Adrenal gland (tissue), 12 donors: ENCODE results near the gene FUNDC1. TPM values are rescaled to one million over a fixed set of nuclear protein-coding genes. Genes with fewer than 3 reads are reported as not detected.

Source experiments
- DNase-seq, 7 donors: peaks; one replicate each; pipeline ENCODE4 v3.0.0-alpha.2; 2019 to 2020
- H3K27ac ChIP-seq, 5 donors: fragments of 200-600 bp; sonication (generic) in 4 of 5; 1 replicate in 3 of 5; 2 replicates in 2 of 5; pipeline versions ENCODE4 v1.5.1 to v1.8.0; 2016 to 2020; ENCODE audit warnings: mild to moderate bottlenecking in 1 of 5
- H3K27me3 ChIP-seq: fragments of 200-600 bp; 2 replicates; pipeline ENCODE4 v1.8.0; 2021
- H3K36me3 ChIP-seq, 2 donors: fragments of 200-600 bp; replicated peaks in 1 of 2; 1 replicate in 1 of 2; 2 replicates in 1 of 2; pipeline versions ENCODE4 v1.5.1 to v1.8.0; 2018 to 2022
- H3K4me1 ChIP-seq, 2 donors: fragments of 200-600 bp; replicated peaks in 1 of 2; 1 replicate in 1 of 2; 2 replicates in 1 of 2; pipeline versions ENCODE4 v1.5.1 to v1.8.0; 2018 to 2021
- H3K4me3 ChIP-seq, 4 donors: fragments of 200-600 bp; sonication (generic) in 3 of 4; one replicate each; pipeline ENCODE4 v1.5.1; 2016 to 2018
- H3K9me3 ChIP-seq, 3 donors: fragments of 200-600 bp; sonication (generic) in 1 of 3; replicated peaks in 1 of 3; 1 replicate in 2 of 3; 2 replicates in 1 of 3; pipeline versions ENCODE4 v1.5.1 to v1.8.0; 2016 to 2021
- CTCF ChIP-seq, 6 experiments: fragments of 450-650 bp in 4 of 6; fragments of 200-600 bp in 2 of 6; sonication (generic) in 1 of 6; IDR thresholded peaks; 1 replicate in 5 of 6; 2 replicates in 1 of 6; pipeline versions ENCODE4 v1.5.1 to v1.8.0; 2016 to 2021; ENCODE audit warnings: antibody characterized with exemption in 6 of 6, mild to moderate bottlenecking in 2 of 6, moderate library complexity in 1 of 6
- POLR2A ChIP-seq, 2 donors: fragments of 450-650 bp; IDR thresholded peaks; one replicate each; pipeline ENCODE4 v1.6.1; 2017; ENCODE audit warnings: antibody characterized with exemption in 2 of 2, mild to moderate bottlenecking in 2 of 2, moderate library complexity in 1 of 2
- WGBS, 4 donors: extraction: QIAGEN DNeasy Blood & Tissue Kit in 2 of 4; methylation state at CpG; one replicate each; pipeline versions ENCODE4 v1.1.5 to v1.1.7; 2013 to 2017; 5-methylcytosine and 5-hydroxymethylcytosine counted together
- intact Hi-C, 2 donors: fragments of 100-400 bp; cut with DNase I; formaldehyde crosslinking; loops; one replicate each; pipeline versions ENCODE4 v1.14.1 to v1.15.0; 2022 to 2023
- polyA plus RNA-seq, 3 donors: library from polyadenylated mRNA; stranded (reverse); fragments of 200-250 nt in 2 of 3; fragments of 350-450 nt in 1 of 3; fragmentation: Illumina TruSeq in 1 of 3; extraction: RNeasy Lipid Tissue Mini Kit (QIAGEN cat#74804) in 1 of 3; gene quantifications; one replicate each; pipeline ENCODE4 v1.2.3, GENCODE V29; 2013 to 2014
- total RNA-seq, 9 donors: library from RNA; depleted of rRNA in 4 of 9; stranded (reverse); fragments of >200 nt in 4 of 9; fragments of 120-200 nt in 1 of 9; fragmentation: NEBNext Ultra II Directional in 1 of 9; extraction: Animal tissue kit (Norgen Biotek cat#: 25700) in 1 of 9; gene quantifications; one replicate each; pipeline versions ENCODE4 v1.1.0 to v1.2.4, GENCODE V29; 2013 to 2023
- donor health status: healthy with polysubstance abuse.
- donor health status: Bipolar disorder and iron deficiency.
- donor health status: DM: yes; HTN: yes; CAD: no.
- donor health status: DM: no; HTN: no; CAD: no.
- donor health status: DM: no; HTN: no; CAD: no.
- donor health status: DM: yes; HTN: yes; CAD: no.

FUNDC1 gene
- total and polyA plus RNA-seq, 12 donors: 5.0 to 39.2 (median 17.6) TPM

GRCh38 chrX:44483965-44484606 is 58.6 kb downstream of the FUNDC1 start:
- H3K27me3 ChIP-seq: peaks cover 24% of the 10 kb centered on the region
- 79 to 96% (median 82%) methylated on average over 4 to 8 of the region's 8 CpGs for WGBS, 4 donors
- H3K36me3 ChIP-seq: no peaks in the 10 kb centered on the region
- H3K27ac ChIP-seq: no peak overlapping the region
- intact Hi-C loops: no loop called here
- no peak overlapping the region for H3K4me3 ChIP-seq
- DNase-seq: no peak
- TF ChIP-seq CTCF (IDR thresholded peaks at IDR 0.05): no peak
- TF ChIP-seq POLR2A (IDR thresholded peaks at IDR 0.05): no peak
- no peaks in the 10 kb centered on the region for H3K4me1 ChIP-seq
- H3K9me3 ChIP-seq: no peaks in the 10 kb centered on the region

- 50 to 79% (median 60%) methylated on average over 1 of the region's 1 CpG for WGBS, 4 donors
- TF ChIP-seq POLR2A (IDR thresholded peaks at IDR 0.05) (no peak), CTCF (IDR thresholded peaks at IDR 0.05) (no peak)
- no peak for DNase-seq
- Histone ChIP-seq H3K9me3 (no peaks in the 10 kb centered on the region), H3K4me3 (no peak overlapping the region), H3K27ac (no peak overlapping the region), H3K36me3 (no peaks in the 10 kb centered on the region), H3K4me1 (no peaks in the 10 kb centered on the region), H3K27me3 (peaks cover 18% of the 10 kb centered on the region)
- intact Hi-C loops: no loop called here
Measured at GRCh38 chrX:44482575-44482974, 60.1 kb downstream of the FUNDC1 start.

- Histone ChIP-seq H3K9me3 (no peaks in the 10 kb centered on the region), H3K27me3 (peaks cover 18% of the 10 kb centered on the region), H3K4me1 (no peaks in the 10 kb centered on the region), H3K27ac (no peak overlapping the region), H3K36me3 (no peaks in the 10 kb centered on the region), H3K4me3 (no peak overlapping the region)
- WGBS, 4 donors: 60 to 82% (median 70%) methylated on average over 2 of the region's 2 CpGs
- no peak for DNase-seq
- TF ChIP-seq POLR2A (IDR thresholded peaks at IDR 0.05) (no peak), CTCF (IDR thresholded peaks at IDR 0.05) (no peak)
- intact Hi-C loops: no loop called here
Measured at GRCh38 chrX:44480591-44480990, 62.1 kb downstream of the FUNDC1 start.

GRCh38 chrX:44474410-44474809 is 68.2 kb downstream of the FUNDC1 start:
- WGBS, 4 donors: 42 to 73% (median 66%) methylated on average over 2 of the region's 2 CpGs; no CpG with 5 or more reads in 1 of the 4 donors
- DNase-seq: no peak
- Histone ChIP-seq H3K27me3 (peaks cover 6% of the 10 kb centered on the region), H3K4me1 (no peaks in the 10 kb centered on the region), H3K27ac (no peak overlapping the region), H3K36me3 (no peaks in the 10 kb centered on the region), H3K4me3 (no peak overlapping the region), H3K9me3 (no peaks in the 10 kb centered on the region)
- no peak for TF ChIP-seq CTCF (IDR thresholded peaks at IDR 0.05)
- no peak for TF ChIP-seq POLR2A (IDR thresholded peaks at IDR 0.05)
- intact Hi-C loops: no loop called here

Other genes starting within 250 kb of the FUNDC1 start
- gene EFHC2, start 199.2 kb downstream of the FUNDC1 start, total RNA-seq: 1 to 10 TPM in 1 of 9 donors, under 1 TPM in 3, not detected in 5; 0.11 to 1.2 (median 0.29) TPM
- under 1 TPM; 0.27 to 0.95 (median 0.64) TPM for gene EFHC2, start 199.2 kb downstream of the FUNDC1 start, polyA plus RNA-seq